Measurements from ENCODE around the gene HUNK.

The HUNK gene

GRCh38 chr21:31967334-31967733, 94.5 kb downstream of the HUNK start:
- FAIRE-seq = no peak

- FAIRE-seq = no peak
Measured at GRCh38 chr21:31972622-31973021, 99.8 kb downstream of the HUNK start.

GRCh38 chr21:31973402-31973944, 100.7 kb downstream of the HUNK start:
- no peak for FAIRE-seq

GRCh38 chr21:31974454-31974985, 101.7 kb downstream of the HUNK start:
- FAIRE-seq = no peak

GRCh38 chr21:31975491-31975890, 102.7 kb downstream of the HUNK start:
- no peak for FAIRE-seq

- FAIRE-seq = no peak
Measured at GRCh38 chr21:31977816-31978215, 105.0 kb downstream of the HUNK start.

- FAIRE-seq = no peak
Measured at GRCh38 chr21:31983120-31983519, 110.3 kb downstream of the HUNK start.

- no peak for FAIRE-seq
Measured at GRCh38 chr21:31983554-31983953, 110.7 kb downstream of the HUNK start.

- FAIRE-seq = no peak
Measured at GRCh38 chr21:31985398-31985797, 112.6 kb downstream of the HUNK start.

- no peak for FAIRE-seq
Measured at GRCh38 chr21:31986035-31986856, 113.4 kb downstream of the HUNK start.

GRCh38 chr21:31987696-31988095, 114.9 kb downstream of the HUNK start:
- FAIRE-seq = no peak

GRCh38 chr21:31988492-31989290, 115.9 kb downstream of the HUNK start:
- no peak for FAIRE-seq

- FAIRE-seq = no peak
Measured at GRCh38 chr21:31991356-31992331, 118.8 kb downstream of the HUNK start.

- no peak for FAIRE-seq
Measured at GRCh38 chr21:31992391-31992790, 119.6 kb downstream of the HUNK start.

- FAIRE-seq = no peak
Measured at GRCh38 chr21:31993826-31994825, 121.3 kb downstream of the HUNK start.

GRCh38 chr21:31997191-31997590, 124.4 kb downstream of the HUNK start:
- no peak for FAIRE-seq

GRCh38 chr21:31999810-32000468, 127.1 kb downstream of the HUNK start:
- no peak for FAIRE-seq

GRCh38 chr21:32001390-32001789, 128.6 kb downstream of the HUNK start:
- FAIRE-seq = no peak

- no peak for FAIRE-seq
Measured at GRCh38 chr21:32003411-32003810, 130.6 kb downstream of the HUNK start.

- no peak for FAIRE-seq
Measured at GRCh38 chr21:32004291-32004690, 131.5 kb downstream of the HUNK start.

Measured in A204.1 (cell line).